Endodermal cell (in vitro differentiated cells): ENCODE measurements around the gene CLIP4. TPM values are rescaled to one million over a fixed set of nuclear protein-coding genes. Genes with fewer than 3 reads are reported as not detected.

Source experiments
- DNase-seq: peaks from one replicate; pipeline ENCODE4 v3.0.0-alpha.2; 2017
- H3K27ac ChIP-seq: 2 replicates; pipeline ENCODE4 v1.5.1; 2013; ENCODE audit warnings: mild to moderate bottlenecking, low read depth, low read length, moderate library complexity
- H3K27me3 ChIP-seq: 2 replicates; pipeline ENCODE4 v1.6.1; 2013; ENCODE audit warnings: mild to moderate bottlenecking, low read length, moderate library complexity; ENCODE audit not compliant: insufficient read depth, control insufficient read depth, poor library complexity, severe bottlenecking
- H3K36me3 ChIP-seq: 2 replicates; pipeline ENCODE4 v1.7.0; 2013; ENCODE audit warnings: mild to moderate bottlenecking, low read length, moderate library complexity; ENCODE audit not compliant: control insufficient read depth, insufficient read depth
- H3K4me1 ChIP-seq: one replicate; pipeline ENCODE4 v1.7.0; 2013; ENCODE audit warnings: low read length; ENCODE audit not compliant: control insufficient read depth, insufficient read depth
- H3K4me3 ChIP-seq: 2 replicates; pipeline ENCODE4 v1.5.1; 2013; ENCODE audit warnings: mild to moderate bottlenecking, low read length, moderate library complexity
- H3K9ac ChIP-seq: 2 replicates; pipeline ENCODE4 v1.6.1; 2013; ENCODE audit warnings: mild to moderate bottlenecking, low read length, moderate library complexity; ENCODE audit not compliant: poor library complexity, severe bottlenecking; ENCODE audit errors: extremely low read depth
- H3K9me3 ChIP-seq: 2 replicates; pipeline ENCODE4 v1.6.1; 2013; ENCODE audit warnings: mild to moderate bottlenecking, low read length, moderate library complexity; ENCODE audit not compliant: control insufficient read depth
- H3K27ac Mint-ChIP-seq: 2 replicates; pipeline ENCODE4 v1.8.0; 2020; ENCODE audit warnings: mixed read lengths
- H3K27me3 Mint-ChIP-seq: 2 replicates; pipeline ENCODE4 v1.8.0; 2021; ENCODE audit warnings: mild to moderate bottlenecking, mixed read lengths; ENCODE audit not compliant: insufficient read depth
- H3K36me3 Mint-ChIP-seq: 2 replicates; pipeline ENCODE4 v1.8.0; 2020; ENCODE audit warnings: low read depth, mixed read lengths
- H3K4me1 Mint-ChIP-seq: 2 replicates; pipeline ENCODE4 v1.8.0; 2020; ENCODE audit warnings: mixed read lengths
- H3K4me3 Mint-ChIP-seq: 2 replicates; pipeline ENCODE4 v1.8.0; 2020; ENCODE audit warnings: mild to moderate bottlenecking, moderate library complexity, mixed read lengths
- H3K9me3 Mint-ChIP-seq: 2 replicates; pipeline ENCODE4 v1.8.0; 2020; ENCODE audit warnings: mild to moderate bottlenecking, mixed read lengths
- WGBS, 2 experiments: methylation state at CpG; one replicate each; pipeline versions ENCODE4 v1.1.5 to v1.1.7; 2013; ENCODE audit warnings: missing lambda C conversion rate in 2 of 2, mixed read lengths in 1 of 2; ENCODE audit not compliant: insufficient coverage in 1 of 2, insufficient read length in 1 of 2; 5-methylcytosine and 5-hydroxymethylcytosine counted together
- total RNA-seq, 2 donors: library from RNA; stranded (reverse); fragmentation: NEBNext Ultra II Directional in 1 of 2; extraction: Animal tissue kit (Norgen Biotek cat#: 25700) in 1 of 2; gene quantifications; 2 replicates in 1 of 2; 3 replicates in 1 of 2; pipeline ENCODE4 v1.2.1, GENCODE V29; 2021
- TF ChIP-seq, protein P1 (sequence below): fragments of 200-600 bp; sonication (generic); conservative IDR thresholded peaks from 2 replicates; pipeline ENCODE4 v1.5.0; 2021; ENCODE audit warnings: antibody characterized with exemption, mild to moderate bottlenecking

Gene CLIP4
- total RNA-seq, 2 donors from 2014 or later, result 8.0 to 10.9 TPM

DNA sequence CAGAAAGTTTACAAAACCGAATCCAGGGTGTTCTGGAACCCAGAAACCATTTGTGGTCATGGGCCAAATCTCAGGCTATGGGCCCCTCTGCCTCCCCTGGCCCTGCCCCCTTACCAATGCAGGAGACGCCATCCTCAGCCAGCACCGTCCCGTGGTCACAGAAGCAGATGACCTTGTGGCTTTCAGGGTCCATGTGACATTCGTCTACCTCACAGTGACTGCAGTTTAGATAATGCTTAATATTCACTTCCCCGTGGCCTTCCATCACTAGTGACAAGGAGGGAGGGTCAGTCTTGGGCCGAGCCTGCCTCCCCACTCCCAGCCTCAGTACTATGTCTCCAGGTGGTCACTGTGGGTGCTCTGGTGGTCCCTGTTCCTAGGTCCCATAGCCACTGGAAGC is 111.6 kb downstream of the CLIP4 start:
- Histone ChIP-seq H3K9me3 (no peaks in the 10 kb centered on the region), H3K27ac (no peak overlapping the region), H3K4me1 (no peaks in the 10 kb centered on the region), H3K9ac (no peak overlapping the region), H3K36me3 (no peaks in the 10 kb centered on the region), H3K4me3 (no peak overlapping the region), H3K27me3 (no peaks in the 10 kb centered on the region)
- no peaks in the 10 kb centered on the region for H3K9me3 Mint-ChIP-seq
- H3K27ac Mint-ChIP-seq, result no peak overlapping the region
- WGBS, 2 experiments, result 81 to 85% methylated on average over 5 to 7 of the region's 7 CpGs
- no peak for DNase-seq
- peaks cover 13% of the 10 kb centered on the region for H3K27me3 Mint-ChIP-seq
- no peaks in the 10 kb centered on the region for H3K36me3 Mint-ChIP-seq
- no peaks in the 10 kb centered on the region for H3K4me1 Mint-ChIP-seq
- TF ChIP-seq, protein P1, sequence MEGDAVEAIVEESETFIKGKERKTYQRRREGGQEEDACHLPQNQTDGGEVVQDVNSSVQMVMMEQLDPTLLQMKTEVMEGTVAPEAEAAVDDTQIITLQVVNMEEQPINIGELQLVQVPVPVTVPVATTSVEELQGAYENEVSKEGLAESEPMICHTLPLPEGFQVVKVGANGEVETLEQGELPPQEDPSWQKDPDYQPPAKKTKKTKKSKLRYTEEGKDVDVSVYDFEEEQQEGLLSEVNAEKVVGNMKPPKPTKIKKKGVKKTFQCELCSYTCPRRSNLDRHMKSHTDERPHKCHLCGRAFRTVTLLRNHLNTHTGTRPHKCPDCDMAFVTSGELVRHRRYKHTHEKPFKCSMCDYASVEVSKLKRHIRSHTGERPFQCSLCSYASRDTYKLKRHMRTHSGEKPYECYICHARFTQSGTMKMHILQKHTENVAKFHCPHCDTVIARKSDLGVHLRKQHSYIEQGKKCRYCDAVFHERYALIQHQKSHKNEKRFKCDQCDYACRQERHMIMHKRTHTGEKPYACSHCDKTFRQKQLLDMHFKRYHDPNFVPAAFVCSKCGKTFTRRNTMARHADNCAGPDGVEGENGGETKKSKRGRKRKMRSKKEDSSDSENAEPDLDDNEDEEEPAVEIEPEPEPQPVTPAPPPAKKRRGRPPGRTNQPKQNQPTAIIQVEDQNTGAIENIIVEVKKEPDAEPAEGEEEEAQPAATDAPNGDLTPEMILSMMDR, result no peak
- no peak overlapping the region for H3K4me3 Mint-ChIP-seq

DNA sequence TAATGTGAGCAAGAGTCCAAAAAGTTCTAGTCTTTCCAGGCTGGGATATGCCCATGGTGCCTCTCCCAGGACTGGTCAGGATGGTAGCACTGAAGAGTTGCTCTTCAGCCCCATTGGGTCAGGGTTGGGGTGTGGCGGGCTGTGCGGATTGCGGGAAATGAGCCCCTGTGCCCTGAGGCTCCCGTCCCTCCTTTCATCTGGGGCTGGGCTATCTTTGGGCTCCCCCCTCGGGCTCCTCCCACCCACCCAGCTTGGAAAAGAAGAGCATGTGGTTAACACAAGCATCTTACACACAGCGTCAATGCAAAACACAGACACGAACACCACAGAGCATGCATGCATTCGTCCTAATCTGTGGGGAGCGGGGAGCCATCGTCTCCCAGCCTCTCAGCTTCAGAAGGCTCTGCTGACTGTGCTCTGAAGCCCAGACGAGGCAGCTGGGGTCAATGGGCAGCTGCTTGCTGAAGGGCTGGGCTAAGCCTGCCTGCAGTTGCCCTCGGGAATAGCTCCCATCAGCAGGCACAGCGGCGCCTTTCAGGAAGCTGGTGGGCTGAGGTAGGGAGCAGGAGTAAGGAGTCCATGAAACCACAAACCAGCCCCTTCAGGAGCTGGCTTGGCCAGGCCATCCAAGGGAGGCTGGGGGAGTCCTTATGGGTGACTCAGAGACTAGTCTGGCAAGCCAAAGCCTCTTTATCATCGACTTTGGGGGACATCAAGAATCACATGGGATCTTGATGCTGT is 112.9 kb downstream of the CLIP4 start:
- H3K27me3 Mint-ChIP-seq, result peaks cover 13% of the 10 kb centered on the region
- no peaks in the 10 kb centered on the region for H3K9me3 ChIP-seq

DNA sequence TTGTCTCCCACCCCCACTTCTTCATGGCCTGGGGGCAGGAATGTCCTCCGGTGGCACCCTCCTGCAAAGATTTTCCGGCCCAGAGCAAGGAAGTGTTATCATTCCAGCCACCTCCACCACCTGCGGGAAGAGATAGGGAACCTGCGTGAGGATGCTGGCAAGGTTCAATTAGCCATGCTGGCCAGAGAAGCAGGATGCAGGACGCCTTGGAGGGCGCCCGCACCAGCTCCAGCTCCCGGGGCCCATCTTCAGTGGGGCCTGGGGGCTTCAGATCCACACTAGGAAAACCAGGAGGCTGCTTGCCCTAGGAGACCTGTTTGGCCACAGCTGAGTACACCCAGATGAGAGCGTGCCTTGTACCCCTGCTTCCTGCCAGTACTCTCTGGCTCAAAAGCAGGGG is 113.7 kb downstream of the CLIP4 start:
- Mint-ChIP-seq H3K27me3 (peaks cover 13% of the 10 kb centered on the region), H3K4me1 (no peaks in the 10 kb centered on the region), H3K9me3 (no peaks in the 10 kb centered on the region), H3K27ac (no peak overlapping the region), H3K36me3 (no peaks in the 10 kb centered on the region), H3K4me3 (no peak overlapping the region)
- Histone ChIP-seq H3K27ac (no peak overlapping the region), H3K9me3 (no peaks in the 10 kb centered on the region), H3K4me3 (no peak overlapping the region), H3K27me3 (no peaks in the 10 kb centered on the region), H3K36me3 (no peaks in the 10 kb centered on the region), H3K4me1 (no peaks in the 10 kb centered on the region), H3K9ac (no peak overlapping the region)
- DNase-seq, result no peak
- TF ChIP-seq, protein P1, result no peak
- WGBS, 2 experiments, result 88 to 91% methylated on average over 8 to 9 of the region's 9 CpGs

More for the DNA sequence above, 112.9 kb downstream of the CLIP4 start:
- no peaks in the 10 kb centered on the region for H3K4me1 ChIP-seq
- Mint-ChIP-seq H3K36me3 (no peaks in the 10 kb centered on the region), H3K9me3 (no peaks in the 10 kb centered on the region), H3K4me3 (no peak overlapping the region), H3K27ac (no peak overlapping the region), H3K4me1 (no peaks in the 10 kb centered on the region)
- WGBS, 2 experiments, result 86 to 87% methylated on average over 14 to 15 of the region's 15 CpGs
- no peak overlapping the region for H3K9ac ChIP-seq
- DNase-seq, result no peak
- TF ChIP-seq, protein P1, result no peak
- no peak overlapping the region for H3K27ac ChIP-seq
- no peak overlapping the region for H3K4me3 ChIP-seq
- no peaks in the 10 kb centered on the region for H3K36me3 ChIP-seq
- no peaks in the 10 kb centered on the region for H3K27me3 ChIP-seq
